Ramos (cell line): ENCODE measurements around the gene SPAG6.

Experiments
- in situ Hi-C: fragments of 300-500 bp; cut with MboI; formaldehyde crosslinking; loops from one replicate; pipeline ENCODE4 v1.14.3; 2022; ENCODE audit warnings: low sequenced_read_pairs; ENCODE audit not compliant: unreplicated experiment

SPAG6 gene

DNA sequence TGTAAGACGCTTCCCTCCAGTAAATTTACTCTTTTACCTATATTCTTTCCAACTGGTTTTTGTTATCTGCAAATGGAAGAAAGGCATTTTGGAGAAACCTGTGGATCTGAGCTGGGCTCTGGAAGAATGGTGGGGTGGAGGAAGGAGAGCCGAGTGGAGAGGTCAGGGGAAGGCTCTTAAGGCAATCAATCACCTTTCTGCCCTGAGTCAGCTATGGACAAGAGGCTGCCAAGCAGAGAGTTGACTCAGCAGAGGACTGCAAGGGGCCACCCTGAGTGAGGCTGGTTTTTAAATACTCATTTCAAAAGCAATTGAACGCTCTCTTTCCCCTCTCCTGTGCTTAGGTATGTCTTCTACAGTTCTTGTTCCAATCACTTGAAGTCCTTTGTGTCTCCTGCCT is 81.8 kb downstream of the SPAG6 start:
- in situ Hi-C loops = no loop called here

DNA sequence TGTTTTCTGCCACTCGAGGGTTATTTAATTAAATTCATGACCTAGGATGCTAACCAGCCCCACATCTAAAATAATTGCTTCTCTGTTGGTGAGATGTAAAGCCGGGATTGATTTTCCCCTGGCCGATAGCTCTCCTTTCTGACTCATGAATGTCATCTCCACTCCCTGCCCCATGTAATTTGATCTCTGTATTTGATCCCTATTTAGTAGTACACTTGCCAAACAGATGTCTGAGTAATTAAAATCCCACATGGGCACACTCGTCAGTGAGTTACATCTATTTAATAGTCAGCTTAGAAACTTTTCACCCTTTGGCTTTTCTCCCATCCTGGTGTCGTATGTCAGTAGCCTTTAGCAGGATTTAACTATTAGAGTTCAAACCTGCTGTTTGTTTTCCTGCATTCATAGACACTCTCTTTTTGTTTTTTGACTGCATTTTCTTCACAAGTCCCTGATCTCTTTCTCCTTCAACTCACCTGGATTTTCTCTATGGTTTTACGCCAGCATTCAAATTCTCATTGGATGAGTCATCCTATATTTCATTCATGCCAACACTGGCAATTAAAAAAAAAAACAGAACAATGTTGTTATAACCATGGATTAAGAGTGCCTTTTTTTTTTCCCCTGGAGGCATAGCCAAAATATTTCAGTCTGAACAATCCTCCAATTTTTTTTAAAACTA is 82.7 kb downstream of the SPAG6 start:
- in situ Hi-C loops = no loop called here

DNA sequence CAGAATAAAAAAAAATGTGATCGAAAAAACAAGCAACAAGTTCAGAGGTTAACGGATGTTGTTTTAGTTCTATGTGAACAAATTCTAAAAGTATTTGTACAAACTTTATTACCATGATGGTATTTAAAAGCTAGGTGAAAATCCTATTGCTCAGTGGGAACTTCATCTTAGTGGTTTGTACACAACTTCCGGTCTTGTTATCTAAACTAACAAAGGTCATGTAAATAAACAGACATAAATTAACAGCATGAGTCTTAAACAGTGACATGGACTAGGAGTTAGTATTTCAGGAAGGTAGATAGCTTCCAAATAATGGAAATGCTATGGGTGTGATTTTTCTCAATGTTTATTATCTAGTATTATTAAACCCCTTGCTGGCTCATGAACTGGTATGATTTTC is 83.8 kb downstream of the SPAG6 start:
- in situ Hi-C loops = no loop called here

DNA sequence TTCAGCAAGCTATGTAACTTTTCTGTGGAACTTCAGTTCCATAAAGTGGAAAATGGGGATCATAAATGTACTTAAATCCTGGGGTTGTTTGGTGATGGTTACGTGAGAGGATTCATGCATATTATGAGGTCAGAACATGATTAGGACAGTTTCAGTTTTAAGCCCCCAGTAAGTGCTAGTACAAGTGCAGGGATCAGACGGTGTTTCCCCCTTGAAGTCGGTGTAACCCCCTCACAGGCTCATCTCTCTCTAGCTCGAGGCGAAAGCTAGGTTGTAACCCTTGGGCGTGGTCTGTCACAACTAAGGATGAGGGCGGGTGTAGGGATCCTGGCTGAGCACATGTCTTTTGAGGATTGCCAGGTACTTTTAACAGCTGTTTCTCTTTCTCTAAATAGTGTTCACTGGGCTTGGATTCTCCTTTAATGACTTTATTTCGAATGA is 84.7 kb downstream of the SPAG6 start:
- in situ Hi-C loops = no loop called here

DNA sequence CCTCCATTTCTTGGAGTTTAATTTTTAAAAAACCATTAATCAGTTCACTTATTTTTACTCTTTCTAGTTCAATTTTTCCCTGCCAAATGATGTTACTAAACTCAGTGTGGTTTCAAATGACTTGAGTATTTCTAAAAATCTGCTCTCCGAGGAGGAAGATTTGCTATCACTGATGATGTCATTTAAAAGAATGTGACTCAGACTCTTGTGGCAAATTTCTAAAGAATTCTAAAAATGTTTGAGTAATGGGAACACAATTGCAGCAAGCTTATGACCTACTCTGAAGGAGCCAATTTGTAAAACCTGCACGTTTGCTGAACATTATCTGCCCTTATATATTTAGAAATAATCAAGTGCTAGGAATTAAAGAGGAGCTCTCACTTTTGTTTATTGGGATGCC is 88.6 kb downstream of the SPAG6 start:
- in situ Hi-C loops = no loop called here

DNA sequence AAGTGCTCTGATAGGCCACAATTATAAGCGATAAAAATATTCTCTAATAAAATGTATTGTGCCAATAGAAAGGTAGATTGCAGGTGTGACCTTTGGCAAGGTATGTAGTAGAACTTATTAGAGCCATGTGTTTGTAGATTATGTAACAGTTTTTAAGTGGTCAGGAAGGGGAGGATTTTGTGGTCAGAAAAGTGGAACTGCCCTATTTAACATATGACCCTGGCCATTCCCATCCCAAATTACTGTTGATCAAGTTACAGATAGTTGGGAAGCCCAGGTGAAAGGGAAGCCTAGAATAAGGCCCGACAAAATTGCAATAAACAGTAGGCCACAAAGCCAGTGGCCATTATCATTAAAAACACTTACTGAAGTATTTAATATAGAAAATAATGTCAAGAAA is 89.2 kb downstream of the SPAG6 start:
- in situ Hi-C loops = no loop called here

DNA sequence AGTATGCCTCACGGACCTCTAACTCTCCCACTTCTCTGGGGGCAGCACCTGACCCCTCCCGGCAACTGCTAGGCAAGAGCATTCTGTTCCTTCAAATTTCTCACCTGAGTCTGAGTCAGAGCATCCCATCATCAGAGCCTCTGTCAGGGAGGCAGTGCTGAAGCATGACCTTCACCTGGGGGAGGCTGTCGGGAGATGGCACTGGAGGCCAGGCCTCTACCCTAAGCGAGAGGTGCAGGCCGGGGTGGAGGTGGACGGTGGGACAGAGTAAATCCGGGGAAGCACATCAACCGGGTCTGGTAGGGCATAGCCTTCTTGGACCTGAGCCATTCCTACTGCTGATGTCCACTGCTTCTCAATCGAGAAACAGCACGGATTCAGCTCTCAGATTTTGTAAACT is 90.4 kb downstream of the SPAG6 start:
- in situ Hi-C loops = no loop called here

DNA sequence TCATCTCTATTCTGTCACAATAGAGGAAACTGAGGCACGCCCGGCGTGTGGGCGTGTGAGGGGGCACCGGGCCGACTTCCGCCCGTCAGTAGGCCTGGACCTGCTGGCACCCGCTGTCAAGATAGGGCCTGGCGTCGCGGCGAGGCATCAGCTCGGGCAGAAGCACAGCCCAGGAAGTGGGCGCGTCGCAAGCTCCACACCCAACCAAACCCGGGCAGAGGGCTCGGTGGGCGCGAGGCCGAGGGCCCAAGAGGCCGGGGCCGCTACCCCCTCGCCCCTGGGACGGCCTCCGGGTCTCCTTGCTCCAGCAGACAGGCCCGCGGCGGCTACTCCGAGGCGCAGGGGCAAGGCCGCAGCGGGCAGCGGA is 91.2 kb downstream of the SPAG6 start:
- in situ Hi-C loops = no loop called here

DNA sequence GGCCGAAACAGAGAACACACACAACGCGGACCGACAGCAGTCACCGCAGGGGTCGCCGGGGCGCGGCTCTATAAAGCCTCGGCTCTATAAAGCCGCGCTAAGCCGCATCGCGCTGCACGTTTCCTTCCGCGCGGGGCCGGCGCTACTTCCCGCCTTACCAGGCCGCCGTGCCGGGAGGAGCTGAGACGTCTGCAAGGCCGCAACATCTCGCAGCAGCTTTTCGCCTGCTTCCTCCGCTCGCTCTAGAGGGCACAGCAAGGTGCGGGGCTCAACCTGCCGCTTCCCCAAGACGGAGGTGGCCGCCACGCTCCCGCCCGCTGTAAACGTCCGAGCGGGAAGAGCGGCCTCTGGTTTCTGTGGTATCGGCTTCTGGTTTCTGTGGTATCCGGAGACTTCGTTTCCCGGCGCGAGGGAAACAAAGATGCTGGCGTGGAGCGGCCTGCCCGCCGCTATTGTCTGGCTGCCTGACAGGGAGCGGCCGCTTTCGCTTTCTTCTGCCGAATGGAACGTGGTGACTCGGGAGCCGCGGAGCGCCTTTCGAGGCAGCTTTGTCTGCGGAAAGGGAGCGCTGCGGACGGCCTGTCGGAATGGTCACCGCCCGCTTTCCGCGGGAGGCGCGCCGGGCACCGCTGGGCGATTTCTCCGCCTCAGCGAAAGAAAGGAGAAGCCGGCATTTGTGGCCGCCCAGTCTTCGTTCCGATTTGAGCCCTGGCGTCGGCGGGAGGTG is 91.8 kb downstream of the SPAG6 start:
- in situ Hi-C loops = no loop called here

DNA sequence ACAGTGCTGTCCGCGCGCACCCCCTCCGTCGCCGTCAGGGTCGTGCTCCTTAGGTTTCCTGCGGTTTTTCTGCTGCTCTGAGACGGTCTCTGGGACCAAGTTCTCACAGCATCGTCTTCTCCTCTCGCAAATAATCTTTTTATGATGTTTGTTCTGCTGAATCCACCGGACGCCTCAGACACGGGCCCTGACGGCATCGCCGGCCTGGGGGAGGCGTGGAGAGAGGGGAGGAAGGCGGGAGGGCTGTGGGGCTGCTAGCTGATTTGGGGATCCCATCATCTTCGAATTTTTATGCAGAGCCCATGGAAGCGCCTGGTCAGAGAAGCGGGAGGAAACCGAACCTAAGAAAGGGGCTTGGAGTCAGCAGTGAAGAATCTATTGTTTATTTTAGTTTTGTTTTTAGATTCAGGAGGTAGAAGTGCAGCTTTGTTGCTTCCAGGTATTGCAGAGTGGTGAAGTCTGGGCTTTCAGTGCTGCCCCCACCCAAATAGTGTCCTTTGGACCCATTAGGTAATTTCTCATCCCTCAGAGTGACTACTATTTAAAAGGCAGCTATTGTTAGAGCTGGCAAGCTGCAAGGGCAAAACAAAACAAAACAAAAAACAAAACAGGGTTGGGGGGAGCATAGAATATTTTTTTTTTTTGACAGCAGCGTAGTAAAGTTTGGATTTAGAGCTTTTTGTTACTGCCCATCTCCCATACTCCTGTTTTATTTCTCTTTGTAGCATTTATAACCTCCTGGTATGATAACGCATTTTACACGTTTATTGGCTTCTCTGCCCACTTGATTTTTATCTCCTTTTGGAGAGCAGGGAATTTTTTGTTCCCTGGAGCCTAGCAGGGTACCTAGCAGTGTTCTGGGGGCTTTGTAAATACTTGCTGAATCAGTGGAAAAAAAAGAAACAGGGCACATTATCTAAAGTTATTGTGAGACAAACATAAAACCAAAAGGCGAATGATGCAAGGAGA is 92.6 kb downstream of the SPAG6 start:
- in situ Hi-C loops = no loop called here

DNA sequence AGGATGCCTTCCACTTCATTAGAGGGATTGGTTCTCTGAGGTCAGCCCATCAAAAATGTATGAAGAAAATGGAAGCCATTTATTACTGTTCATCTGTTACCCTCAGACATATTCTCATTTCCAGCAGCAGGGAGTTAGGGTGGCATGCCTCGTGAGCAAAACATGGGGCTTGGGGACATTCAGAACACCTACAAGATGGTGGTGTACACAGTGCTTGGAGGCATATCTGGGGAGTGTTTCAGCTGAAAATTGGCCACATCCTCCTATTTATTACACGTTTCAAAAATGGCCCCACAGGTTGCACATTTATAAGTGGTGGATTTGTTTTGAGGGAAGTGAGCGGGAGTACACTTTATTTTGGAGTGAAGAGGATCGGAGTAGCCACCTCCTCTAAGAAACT is 93.4 kb downstream of the SPAG6 start:
- in situ Hi-C loops = no loop called here

DNA sequence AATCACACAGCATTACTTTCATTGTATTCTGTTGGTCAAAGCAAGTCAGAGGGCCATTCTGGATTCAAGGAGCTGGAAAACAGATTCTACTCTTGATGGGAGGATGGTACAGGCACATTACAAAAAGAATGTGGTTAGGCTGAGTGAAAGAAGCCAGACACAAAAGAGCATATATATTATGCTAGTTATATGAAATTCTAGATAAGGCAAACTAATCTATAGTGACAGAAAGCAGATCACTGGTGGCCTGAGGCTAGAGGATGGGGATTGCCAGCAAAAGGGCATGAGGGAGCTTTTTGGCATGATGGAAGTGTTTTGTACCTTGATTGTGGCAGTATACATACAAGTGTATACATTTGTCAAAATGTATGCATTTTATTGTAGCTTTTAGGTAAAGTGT is 96.8 kb downstream of the SPAG6 start:
- in situ Hi-C loops = no loop called here

DNA sequence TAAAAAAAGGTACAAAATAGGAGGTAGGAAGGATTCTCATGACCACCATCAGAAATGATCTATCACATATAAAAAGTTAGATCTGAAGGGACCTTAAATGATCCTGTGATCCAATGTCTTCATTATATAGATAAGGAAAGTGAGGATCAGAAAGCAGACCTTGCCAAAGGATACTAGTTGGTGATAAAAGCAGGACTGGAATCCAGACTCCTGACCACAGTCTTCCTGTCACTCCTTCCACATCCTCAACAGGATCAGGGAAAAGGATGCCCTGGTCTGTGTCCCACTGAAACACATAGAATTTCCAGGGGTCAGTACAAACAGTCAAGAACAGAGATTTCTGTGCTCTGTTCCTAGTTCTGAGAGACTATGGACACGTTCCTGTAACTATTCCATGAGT is 97.2 kb downstream of the SPAG6 start:
- in situ Hi-C loops = no loop called here

DNA sequence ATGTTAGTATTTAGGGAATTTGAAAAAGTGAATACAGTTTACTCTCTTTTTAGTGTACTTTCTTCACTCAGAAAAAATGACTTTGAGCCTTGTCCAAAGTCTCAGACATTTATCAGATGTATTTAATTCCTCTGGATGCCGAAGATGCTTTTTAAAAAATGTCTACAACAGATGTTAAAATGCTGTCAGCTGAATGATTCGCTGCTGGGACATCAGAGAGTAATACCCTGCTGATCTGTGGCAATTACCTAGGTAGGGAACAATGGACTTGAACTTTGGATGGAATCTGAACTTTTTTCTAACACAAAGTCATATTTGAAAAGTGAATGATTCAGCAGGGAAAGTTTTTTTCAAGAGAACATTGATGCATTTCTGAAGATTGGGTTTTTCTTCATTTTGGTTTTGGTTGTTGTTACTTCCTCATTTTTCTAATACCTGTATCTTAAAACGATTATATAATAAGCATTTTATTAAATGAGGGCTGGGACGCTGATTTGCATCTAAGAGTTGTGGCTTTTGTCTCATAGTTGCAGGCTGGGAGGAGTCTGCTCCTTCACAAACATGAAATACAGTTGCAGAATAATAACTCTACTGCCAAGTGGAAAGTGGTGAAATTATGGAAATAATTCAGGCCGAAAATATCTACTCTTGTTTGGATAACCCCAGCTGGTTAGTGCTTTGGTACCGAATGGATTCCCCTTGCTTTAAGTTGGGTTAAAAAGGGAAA is 98.0 kb downstream of the SPAG6 start:
- in situ Hi-C loops = no loop called here

DNA sequence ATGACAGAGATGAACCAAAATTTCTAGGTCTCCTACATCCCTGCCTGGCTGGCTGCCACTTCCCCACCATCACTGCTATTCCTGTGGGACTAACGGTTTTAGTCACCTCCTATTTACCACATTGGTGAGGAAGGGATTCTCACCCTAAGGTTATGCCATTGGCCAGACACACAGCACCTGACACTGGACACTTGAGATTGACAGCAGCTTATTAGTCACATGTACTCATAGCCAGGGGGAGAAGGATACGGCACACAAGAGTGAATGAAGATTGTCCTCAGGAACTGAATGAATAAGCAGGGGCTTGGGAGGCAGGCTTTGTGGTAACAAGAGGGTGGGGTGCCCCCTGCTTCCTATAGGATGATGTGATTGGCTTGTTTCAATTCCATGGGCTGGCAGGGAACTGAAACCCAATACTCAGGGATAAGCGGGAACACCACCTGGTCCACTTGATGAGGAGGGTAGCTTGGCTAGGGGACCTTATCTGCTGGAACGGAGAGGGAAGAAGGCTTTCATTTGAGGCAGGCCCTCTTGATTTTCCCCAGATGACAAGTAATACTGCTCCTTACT is 99.0 kb downstream of the SPAG6 start:
- in situ Hi-C loops = no loop called here

DNA sequence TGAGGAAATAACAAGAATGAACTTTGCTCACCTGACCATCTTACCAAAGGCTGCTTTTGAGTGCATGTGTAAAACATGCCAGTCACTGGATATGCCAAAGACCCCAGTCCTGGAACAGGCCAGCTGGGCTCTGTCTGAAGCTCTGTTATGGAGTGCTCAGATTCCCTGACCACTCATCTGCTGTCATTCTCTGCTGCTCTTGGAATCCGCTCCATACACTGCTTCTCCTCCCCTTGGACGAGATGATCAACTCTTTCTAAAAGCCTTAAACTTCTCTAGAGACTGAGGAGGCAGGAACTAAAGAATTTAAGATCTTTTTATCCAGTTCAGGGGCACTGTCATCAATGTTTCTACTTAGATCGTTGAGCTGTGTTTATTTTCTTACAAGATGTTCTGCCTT is 100.2 kb downstream of the SPAG6 start:
- in situ Hi-C loops = no loop called here

DNA sequence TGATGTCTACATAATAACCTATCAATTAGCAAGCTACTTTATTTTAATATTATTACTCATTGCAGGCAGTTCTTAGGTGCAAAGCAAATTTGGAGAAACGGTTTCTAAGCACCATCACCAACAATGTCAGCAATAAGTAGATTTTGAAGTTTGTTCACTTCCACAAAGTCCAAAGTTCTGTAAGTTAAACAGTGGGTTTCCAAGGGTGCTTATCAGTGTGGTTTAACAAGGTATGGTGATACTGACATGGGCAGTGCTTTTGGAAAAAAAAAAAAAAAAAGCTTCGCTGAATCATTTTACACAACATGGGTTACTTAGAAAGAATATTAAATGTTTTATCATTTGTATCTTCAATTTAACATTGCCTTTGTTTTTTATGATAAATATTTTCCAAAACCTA is 101.8 kb downstream of the SPAG6 start:
- in situ Hi-C loops = no loop called here

DNA sequence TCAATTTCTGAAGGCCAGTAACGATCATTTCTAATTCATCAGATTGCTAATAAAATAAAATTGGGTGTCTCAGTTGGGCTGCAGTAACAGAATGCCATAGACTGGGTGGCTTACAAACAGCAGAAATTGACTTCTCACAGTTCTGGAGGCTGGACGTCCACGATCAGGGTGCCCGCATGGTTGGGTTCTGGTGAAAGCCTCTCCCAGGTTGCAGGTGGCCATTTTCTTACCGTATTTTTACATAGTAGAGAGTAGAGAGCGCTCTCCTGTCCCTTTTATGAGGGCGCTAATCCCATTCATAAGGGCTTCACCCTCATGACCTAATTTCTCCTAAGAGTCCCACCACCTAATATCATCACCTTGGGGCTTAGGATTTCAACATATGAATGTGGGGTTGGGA is 106.0 kb downstream of the SPAG6 start:
- in situ Hi-C loops = no loop called here

DNA sequence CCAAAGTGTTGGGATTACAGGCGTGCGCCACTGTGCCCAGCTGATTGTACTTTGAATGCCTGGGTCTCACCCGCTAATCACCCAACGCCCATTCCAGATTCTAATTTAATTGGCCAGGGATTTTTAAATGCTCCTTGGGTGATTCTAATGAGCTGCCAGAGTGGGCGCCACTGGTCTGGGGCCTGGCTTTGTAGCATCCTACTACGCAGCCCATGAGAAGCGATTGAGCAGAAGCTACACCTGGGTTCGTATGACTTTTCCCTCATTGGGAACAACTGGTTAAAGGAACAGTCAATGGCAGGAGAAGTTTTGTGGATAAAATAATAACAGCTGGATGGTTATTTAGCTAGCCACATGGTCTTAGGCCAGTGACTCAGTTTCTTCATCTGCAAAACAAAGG is 108.0 kb downstream of the SPAG6 start:
- in situ Hi-C loops = no loop called here

DNA sequence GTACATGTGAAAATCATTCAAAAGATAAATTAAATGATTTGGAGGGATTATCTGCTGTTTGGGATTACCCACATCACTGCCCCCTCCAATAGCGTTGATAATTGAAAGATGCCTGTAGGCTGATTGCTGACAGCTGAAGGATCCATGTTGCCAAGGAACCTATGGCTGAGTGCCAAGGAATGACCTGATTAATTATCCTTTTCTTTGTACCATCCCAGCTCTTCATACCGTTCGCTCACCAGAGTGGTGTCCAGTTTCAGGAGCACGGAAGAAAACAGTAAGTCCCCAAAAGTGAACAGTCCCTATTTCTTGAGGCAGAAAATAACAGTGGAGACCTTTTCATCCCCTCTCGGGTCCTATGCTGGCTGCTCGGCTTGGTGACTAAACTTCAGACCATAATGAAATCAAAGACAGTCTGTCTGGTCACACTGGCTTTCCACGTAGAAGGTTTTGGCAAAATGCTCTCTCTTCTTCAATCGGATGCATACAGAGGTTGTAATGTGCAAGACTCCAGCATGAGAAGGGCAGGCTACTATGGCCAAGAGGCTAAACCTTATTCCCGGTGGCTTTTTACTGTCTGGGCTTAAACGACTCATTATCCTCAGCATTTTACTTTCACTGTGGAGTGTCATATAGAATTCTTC is 108.8 kb downstream of the SPAG6 start:
- in situ Hi-C loops = no loop called here
